Stimulated activated CD8-positive, alpha-beta memory T cell treated with anti-CD3 and anti-CD28 coated beads, Interleukin-4, amount 100 ng/mL, for 48 hours (primary cell): Measurements from ENCODE around the gene CCDC92.
"Not testable (repeated sequence)": the region's sequence is repeated elsewhere in the genome, so short reads cannot be mapped to it uniquely, and the experiment has no call there.

Experiments
- DNase-seq: peaks from one replicate; pipeline ENCODE4 v3.0.0-alpha.2; 2020

Gene CCDC92

GRCh38 chr12:123947531-123947930, 25.1 kb downstream of the CCDC92 start:
- not testable (repeated sequence) for DNase-seq

DNA sequence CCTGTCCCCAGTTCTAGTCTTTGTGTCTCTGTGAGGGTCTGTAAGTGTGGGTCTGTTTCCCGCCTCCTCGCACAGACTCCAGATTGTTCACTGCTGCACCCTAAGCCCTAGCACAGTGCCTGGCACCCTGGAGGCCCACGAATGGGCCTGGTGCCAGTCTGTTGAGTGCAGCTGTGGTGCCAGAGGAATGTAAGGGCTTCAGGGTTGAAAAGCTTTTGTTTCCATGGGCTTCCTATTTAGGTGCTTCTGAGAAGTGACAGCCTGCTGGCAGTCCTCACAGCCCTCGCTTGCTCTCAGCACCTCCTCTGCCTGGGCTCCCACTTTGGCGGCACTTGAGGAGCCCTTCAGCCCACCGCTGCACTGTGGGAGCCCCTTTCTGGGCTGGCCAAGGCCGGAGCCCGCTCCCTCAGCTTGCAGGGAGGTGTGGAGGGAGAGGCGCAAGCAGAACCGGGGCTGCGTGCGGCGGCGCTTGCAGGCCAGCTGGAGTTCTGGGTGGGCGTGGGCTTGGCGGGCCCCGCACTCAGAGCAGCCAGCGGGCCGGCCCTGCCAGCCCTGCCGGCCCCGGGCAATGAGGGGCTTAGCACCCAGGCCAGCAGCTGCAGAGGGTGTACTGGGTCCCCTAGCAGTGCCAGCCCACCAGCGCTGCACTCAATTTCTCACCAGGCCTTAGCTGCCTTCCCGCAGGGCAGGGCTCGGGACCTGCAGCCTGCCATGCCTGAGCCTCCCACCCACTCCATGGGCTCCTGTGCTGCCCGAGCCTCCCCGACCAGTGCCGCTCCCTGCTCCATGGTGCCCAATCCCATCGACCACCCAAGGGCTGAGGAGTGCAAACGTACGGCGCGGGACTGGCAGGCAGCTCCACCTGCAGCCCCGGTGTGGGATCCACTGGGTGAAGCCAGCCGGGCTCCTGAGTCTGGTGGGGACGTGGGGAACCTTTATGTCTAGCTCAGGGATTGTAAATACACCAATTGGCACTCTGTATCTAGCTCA, 25.8 kb downstream of the CCDC92 start:
- not testable (repeated sequence) for DNase-seq

GRCh38 chr12:123946152-123946515, 26.5 kb downstream of the CCDC92 start:
- DNase-seq = no peak

DNA sequence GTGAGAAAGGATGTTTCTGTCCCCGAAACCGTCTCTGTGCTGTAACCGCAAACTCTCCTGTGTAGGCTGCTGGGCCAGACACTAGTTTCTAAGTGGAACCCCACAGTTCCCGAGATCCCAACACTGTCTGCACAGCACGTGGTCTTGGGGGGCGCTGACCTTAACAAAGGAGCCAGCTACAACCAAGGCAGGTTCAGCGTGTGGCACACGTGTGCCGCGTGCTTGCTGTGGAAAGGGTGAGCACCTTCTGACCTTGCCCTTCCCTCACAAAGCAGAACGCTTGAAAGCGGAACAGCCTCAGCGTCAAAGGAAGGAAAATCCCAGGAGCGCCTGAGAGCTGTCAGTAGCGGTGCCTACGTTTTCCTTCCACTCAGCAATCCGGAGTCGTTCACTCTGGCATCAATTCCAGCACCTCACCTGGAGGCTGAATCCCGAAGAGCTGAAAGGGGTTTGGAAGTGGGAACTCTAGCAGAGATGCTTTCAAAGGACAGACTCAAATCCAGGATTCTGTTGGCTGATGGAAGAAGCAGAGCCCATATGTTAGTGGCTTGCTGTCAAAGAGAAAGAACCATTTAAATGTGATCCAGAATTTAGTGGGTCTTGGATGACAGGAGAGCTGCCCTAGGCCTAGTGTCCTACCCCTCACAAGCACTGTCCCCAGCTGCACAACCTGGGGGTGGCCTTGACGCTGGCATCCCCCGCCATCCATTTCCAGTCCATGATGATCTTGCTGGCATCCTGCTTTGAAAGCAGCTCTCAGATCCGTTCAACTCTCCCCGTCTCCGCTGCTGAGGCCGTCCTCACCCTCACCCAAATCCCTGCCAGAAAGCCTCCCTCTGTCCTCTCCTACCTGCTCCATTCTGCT, 27.1 kb downstream of the CCDC92 start:
- no peak for DNase-seq

DNA sequence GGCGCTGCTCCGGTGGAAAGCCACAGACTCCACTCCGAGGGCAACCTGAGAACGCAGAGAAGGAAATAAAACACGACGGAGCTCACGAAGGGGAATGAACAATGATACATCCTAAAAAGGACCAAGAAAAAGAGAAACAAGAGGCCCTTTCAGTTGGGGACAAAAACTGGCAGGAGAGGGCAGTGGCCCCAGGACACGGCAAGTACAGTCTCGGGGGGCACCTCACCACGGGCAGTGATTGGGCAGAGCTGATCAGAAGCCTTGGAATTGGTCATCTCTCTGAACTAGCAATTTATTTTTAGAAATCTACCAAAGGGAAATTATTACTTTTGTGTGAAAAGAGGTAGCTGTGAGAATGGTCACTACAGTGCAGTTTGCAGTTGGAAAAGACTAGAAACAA, 27.9 kb downstream of the CCDC92 start:
- no peak for DNase-seq

DNA sequence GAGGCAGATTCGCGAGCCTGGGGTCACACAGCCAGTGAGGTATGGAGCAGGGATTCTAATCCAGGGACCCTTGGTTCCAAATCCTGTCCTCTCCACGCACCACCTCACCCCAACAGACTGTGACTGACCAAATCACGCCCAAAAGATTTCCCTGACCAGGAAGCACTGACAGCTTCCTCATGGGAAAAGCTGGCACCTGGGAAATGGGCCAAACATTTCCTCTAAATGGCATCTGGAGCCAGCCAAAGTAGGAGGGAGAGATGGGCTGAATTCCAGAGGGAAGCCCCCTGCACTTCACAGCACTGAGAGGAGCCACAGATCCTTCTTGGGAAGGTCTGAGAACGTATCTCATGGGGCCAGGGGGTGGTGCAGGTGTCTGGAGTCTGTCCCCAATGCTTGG, 28.8 kb downstream of the CCDC92 start:
- no peak for DNase-seq

- no peak for DNase-seq
Observed at GRCh38 chr12:123942911-123943648, 29.6 kb downstream of the CCDC92 start.

DNA sequence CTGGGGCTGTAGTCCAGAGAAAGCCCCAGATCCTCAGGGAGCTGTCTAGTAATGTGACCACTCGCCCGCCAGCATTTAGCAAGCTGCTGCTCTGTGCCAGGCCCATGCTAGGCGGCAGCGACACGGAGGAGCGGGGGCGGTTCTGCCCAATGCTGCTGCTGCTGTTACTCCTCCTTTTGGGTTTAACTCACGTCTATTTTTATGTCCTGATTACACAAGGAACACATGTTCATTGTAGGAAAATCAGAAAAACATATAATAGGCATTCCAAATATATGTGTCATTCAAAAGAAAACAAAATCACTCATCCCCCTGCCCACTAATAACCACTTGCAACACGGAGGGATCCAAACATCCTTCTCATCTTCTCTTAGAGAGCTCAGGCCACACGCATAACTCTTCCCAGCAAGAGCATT, 30.4 kb downstream of the CCDC92 start:
- DNase-seq = no peak

DNA sequence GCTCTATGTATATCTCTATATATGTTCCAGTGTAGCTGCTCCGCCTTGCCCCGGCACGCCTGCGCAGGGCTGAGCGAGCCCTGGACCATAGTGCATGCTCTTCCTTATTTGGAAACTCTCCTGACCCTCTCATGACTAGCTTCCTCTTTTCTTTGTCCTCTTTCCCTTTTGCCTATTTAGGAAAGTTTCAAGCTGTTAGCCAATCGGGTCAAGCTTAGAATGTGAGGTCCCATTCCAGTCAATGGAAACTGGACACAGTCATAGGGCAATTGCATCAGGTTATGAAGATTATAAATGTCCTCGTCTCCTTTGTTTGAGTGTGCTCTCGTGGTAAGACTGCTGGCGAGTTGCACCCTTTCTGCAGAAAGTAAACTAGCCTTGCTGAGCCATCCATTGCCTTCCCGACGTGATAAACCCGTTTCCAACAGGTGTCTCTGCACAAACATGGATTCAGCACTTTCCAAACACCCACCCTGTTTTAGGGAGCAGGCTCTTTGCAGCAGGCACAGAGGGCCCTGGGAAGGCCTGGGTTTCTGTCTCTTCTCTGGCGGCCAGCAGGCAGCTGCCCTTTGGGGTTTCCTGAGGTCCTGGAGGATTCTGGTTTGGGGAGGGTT, 30.9 kb downstream of the CCDC92 start:
- no peak for DNase-seq

DNA sequence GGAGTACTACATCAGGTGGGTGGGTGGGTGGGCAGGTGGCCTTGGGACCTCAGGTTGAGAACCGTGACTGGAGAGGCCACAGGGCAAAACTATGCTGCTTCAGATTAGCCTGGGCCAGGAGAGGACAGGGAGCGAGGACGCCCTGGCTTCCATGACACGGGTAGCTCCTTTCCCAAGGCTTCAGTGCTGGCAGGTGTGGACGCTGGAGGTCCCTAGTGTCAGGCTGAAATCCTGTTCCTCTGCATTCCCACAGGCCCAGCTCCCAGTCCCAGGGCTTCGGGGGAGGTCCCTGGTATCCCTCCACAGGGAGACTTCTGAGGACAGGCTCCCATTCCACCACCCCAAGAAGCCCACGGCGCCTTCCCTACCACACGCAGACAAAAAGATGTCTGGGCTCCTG, 31.6 kb downstream of the CCDC92 start:
- no peak for DNase-seq

- no peak for DNase-seq
Observed at GRCh38 chr12:123940627-123940966, 32.0 kb downstream of the CCDC92 start.

DNA sequence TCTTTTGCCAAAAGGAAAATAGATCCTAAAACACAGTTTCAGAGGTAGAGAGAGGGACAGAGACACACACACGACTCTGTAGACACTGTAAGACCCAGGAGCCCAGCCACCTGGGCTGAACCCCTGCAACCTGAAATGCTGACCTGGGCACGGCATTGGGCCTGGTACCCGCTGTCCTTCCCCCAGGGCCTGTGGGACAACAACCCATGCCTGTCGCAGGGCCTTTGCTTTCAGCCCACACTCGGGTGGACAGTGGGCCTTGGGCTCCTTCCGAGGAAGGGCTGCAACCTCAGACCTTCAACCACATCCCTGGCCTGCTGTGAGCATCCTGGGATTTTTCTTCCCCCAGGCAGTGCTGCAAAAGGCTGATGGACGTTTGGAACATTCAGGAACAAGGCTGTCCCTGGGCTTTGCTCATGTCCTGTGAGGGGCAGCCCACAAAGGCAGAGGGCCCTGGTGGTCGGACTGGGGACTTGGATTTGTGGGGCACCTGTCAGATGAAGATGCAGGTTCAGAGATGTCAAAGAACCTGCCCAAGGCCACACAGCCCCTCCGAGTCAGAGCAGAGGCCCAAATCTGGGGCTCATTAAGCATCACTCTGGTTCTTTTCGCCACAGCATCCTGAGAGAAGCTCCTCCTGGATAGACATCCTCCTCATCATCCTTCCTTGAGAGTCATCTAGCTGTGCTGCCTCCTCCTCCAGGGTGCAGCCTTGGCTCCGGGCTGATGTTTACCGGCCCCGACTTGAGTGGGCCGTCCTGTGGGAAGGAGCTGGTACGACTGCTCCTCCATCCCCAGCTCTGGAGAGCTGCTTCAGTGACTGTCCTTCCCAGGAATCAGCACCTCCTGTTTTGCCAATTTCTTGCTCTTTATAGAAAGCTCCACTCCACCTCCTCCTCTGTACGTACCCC, 32.7 kb downstream of the CCDC92 start:
- no peak for DNase-seq

GRCh38 chr12:123938679-123939480, 33.8 kb downstream of the CCDC92 start:
- DNase-seq = peak; percentile 40

DNA sequence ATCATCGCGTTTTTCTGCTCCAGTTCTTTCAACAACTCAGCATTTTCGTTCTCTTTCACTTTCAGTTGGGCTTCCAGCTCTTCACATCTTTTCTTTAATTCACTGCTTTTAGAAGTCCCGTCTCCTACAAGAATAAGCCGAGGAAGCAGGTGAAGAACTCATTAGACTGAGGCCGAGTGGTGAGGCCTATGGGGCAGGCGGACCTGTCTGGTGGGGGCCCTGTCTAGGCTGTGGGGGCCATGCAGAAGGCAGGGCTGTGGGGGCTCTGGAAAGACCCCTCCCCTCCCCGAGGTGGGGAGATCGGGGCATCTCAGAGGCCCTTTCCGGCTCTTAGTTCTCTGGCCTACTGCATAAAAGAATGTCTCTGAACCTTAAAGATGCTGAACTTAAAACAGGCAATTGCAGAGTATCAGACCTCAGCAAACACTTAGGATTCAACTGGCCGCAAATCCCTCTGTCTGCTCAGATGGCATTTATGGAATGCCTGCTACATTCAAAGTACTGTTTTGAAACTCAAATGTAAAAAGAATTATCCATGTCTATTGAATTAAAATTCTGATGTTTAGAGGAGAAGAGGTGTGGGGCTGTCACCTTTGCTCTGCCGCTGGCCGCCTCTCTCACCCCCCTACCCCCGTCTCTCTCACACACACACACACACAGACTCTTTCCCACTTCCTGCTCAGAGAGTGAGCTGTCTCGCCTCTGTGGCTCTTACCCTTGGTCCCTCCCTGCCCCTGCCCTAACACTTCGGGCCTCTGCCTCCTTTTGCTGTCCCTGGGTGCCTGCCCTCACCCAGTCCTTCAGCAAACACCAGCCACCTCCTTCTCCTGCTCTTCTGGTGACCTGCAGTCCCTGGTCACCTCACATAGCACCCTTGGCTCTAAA, 34.7 kb downstream of the CCDC92 start:
- peak; percentile 57 for DNase-seq

DNA sequence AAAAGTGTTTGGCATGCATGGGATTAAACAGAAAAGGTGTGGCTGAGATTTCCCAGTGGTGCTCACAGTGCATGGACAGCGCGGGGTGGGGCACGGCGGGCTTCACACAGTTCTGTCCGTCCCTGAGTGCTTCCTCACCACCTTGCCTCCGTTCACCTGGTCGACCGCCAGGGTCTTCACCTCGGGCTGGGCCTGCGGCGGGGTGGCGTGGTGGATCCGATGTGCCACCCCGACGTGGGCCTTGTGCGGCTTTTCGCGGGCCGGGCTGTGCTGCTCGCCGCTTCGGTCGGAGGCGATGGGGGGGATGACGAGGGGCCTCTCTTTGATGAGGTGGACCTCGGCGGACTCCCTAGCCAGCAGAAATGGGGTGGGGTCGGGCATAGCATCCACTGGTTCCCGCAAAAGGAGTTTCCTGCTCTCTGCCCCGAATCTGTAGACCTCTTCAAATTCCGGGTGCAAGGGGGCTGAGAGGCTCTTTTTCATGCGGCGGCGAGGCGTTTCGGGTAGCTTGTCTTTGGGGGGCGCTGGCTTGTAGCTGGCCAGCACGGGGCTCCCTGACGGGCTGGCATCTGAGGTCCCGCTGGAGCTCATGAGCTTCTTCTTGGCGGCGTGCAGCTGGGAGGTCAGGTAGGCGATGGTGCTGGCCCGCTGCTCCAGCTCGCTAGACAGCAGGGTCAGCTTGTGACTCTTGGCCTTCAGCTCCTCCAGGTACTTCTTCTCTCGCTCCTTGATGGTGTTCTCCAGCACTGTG, 35.5 kb downstream of the CCDC92 start:
- DNase-seq = no peak

DNA sequence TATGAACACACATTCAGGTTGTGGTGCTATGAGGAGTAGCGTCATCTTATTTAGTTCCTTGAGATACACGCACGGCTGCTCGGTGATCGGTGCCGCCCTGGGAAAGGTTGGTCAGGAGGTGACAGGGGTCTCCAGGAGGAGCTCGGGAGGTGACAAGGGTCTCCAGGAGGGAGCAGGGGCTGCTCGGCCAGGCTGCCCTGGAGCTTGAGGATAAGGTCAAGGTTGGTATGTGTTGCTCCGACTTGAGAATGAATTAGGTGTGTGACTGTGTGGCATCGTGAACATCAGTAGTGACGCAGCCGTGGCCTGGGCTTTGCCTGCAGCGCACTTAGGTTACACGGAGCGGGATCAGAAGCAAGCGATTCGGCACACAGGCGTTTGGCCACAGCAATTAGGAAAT, 36.2 kb downstream of the CCDC92 start:
- DNase-seq = no peak

GRCh38 chr12:123935956-123936355, 36.7 kb downstream of the CCDC92 start:
- DNase-seq = no peak

GRCh38 chr12:123934829-123935228, 37.8 kb downstream of the CCDC92 start:
- no peak for DNase-seq
